Stomach (tissue), 4 donors: ENCODE measurements around the gene EHD2.

ENCODE experiments used
- EP300 ChIP-seq: sonication (generic); formaldehyde crosslinking; IDR thresholded peaks from one replicate; pipeline ENCODE4 v1.6.1; 2017; ENCODE audit warnings: antibody characterized with exemption
- POLR2A ChIP-seq, 4 donors: fragments of 450-650 bp; IDR thresholded peaks; one replicate each; pipeline ENCODE4 v1.6.1; 2016; ENCODE audit warnings: antibody characterized with exemption in 4 of 4, control low read depth in 2 of 4, mild to moderate bottlenecking in 1 of 4, moderate library complexity in 1 of 4
- POLR2AphosphoS5 ChIP-seq, 3 donors: sonication (generic); formaldehyde crosslinking; IDR thresholded peaks; one replicate each; pipeline ENCODE4 v1.6.1; 2016; ENCODE audit warnings: antibody characterized with exemption in 3 of 3
- TF ChIP-seq, protein P1 (sequence below), 7 experiments: fragments of 450-650 bp in 4 of 7; fragments of 200-600 bp in 3 of 7; sonication (generic) in 3 of 7; IDR thresholded peaks; one replicate each; pipeline ENCODE4 v1.5.1; 2016 to 2019; ENCODE audit warnings: antibody characterized with exemption in 7 of 7, control low read depth in 2 of 7, mild to moderate bottlenecking in 1 of 7

DNA sequence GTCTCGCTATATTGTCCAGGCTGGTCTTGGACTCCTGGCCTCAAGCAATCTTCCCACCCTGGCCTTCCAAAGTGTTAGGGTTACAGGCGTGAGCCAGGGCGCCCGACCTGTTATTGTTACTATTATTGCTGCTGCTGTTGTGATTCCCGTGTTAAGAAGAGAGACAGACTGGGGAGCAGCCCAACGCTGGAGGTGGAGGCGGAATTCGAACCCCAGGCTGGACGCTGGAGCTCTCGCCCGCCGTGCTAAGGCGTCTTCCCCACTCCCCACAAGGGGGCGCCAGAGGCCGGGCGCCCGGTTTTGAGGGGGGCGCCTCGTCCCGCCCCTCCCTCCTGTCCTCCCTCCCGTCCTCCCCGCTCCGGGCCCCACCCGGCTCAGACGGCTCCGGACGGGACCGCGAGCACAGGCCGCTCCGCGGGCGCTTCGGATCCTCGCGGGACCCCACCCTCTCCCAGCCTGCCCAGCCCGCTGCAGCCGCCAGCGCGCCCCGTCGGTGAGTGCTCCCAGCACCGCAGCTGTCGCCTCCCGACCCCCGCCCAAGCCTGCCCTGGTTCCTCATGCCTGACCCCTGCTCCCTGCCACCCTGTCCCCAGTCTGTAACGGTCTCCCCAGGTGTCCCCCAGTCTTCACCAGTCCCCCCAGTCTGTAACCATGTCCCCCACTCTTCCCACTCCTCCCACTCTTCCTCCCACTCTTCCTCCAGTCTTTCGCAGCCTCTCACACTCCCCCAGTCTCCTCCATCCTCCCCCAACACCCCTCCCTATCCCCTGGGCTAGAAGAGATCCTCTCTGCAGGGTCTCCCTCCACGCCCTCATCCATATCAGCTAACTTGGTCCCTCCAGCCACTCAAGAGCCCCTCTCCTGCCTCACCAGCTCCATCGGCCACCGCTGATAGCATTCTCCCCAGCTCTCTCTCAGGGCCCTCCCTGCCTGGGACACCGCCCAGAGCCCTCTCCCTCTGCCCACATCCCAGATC is at the start of gene EHD2:
- no peak for TF ChIP-seq POLR2A (IDR thresholded peaks at IDR 0.05)
- TF ChIP-seq, protein P1, sequence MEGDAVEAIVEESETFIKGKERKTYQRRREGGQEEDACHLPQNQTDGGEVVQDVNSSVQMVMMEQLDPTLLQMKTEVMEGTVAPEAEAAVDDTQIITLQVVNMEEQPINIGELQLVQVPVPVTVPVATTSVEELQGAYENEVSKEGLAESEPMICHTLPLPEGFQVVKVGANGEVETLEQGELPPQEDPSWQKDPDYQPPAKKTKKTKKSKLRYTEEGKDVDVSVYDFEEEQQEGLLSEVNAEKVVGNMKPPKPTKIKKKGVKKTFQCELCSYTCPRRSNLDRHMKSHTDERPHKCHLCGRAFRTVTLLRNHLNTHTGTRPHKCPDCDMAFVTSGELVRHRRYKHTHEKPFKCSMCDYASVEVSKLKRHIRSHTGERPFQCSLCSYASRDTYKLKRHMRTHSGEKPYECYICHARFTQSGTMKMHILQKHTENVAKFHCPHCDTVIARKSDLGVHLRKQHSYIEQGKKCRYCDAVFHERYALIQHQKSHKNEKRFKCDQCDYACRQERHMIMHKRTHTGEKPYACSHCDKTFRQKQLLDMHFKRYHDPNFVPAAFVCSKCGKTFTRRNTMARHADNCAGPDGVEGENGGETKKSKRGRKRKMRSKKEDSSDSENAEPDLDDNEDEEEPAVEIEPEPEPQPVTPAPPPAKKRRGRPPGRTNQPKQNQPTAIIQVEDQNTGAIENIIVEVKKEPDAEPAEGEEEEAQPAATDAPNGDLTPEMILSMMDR (IDR thresholded peaks at IDR 0.05), result peak in 6 of 7 experiments; percentile 26 to 98 (median 86)
- no peak for TF ChIP-seq EP300
- peak; percentile 77 to 86 (median 78) for TF ChIP-seq POLR2AphosphoS5 (IDR thresholded peaks at IDR 0.05)
